ENCODE data around the gene CD52.

Gene CD52

DNA sequence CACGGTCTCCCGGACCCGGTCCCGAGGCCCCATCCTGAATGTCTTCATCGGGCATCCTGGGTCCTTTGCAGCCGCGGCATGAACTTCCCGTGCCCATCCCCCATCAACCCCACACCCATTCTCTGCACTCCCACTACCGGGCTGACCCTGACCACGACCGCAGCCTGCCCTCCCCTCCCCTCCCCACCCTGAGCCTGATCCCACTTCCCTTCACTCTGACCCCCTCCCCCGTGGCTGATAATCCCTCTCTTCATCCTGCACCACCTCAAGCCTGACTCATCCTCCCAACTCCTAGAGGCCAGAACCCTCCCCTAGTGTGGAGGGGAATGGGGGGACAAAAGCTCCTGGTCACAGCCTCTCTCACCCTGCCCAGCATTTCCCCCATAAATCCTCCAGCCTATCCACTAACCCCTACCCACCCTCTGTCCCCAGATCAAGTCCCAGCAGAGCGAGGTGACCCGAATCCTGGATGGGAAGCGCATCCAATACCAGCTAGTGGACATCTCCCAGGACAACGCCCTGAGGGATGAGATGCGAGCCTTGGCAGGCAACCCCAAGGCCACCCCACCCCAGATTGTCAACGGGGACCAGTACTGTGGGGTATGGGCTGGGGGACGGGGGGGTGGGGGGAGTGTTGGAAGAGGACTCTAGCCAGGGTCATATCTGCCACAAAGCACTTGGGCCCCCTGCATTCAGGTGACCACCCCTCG lies 37.3 kb upstream of the CD52 start:
- DNase-seq (ENCODE audit: low spot score), result peak; percentile 76
- TF ChIP-seq CTCF (conservative IDR thresholded peaks at IDR 0.05; ENCODE audit: low read depth), result no peak
- H3K27ac ChIP-seq, result peak overlapping the region; percentile 99
- POLR2A ChIA-PET (ENCODE audit: low non-redundant PET), result no interaction called here
- CTCF ChIA-PET, result interaction anchor here (0.6 to 1.7 kb wide), 3 partner anchors 46 to 75 kb away, joined by 3 to 6 read pairs (median 4); partner anchors contain the start of gene CEP85

GRCh38 chr1:26281091-26281958 lies 36.4 kb upstream of the CD52 start:
- no peak for DNase-seq (ENCODE audit: low spot score)
- CTCF ChIA-PET, result interaction anchor here (0.6 to 1.7 kb wide), 3 partner anchors 47 to 75 kb away, joined by 3 to 6 read pairs (median 4); partner anchors contain the start of gene CEP85
- POLR2A ChIA-PET (ENCODE audit: low non-redundant PET), result no interaction called here
- peak overlapping the region; percentile 99 for H3K27ac ChIP-seq
- TF ChIP-seq CTCF (conservative IDR thresholded peaks at IDR 0.05; ENCODE audit: low read depth), result no peak

- peak overlapping the region; percentile 99 for H3K27ac ChIP-seq
- DNase-seq (ENCODE audit: low spot score), result no peak
- ChIA-PET CTCF (interaction anchor here (1.7 kb wide), 1 partner anchor 48 kb away, joined by 4 read pairs; the partner anchor contains the start of gene CEP85), POLR2A (ENCODE audit: low non-redundant PET) (no interaction called here)
- TF ChIP-seq CTCF (conservative IDR thresholded peaks at IDR 0.05; ENCODE audit: low read depth), result no peak
Observed at GRCh38 chr1:26281971-26282370, 35.8 kb upstream of the CD52 start.

DNA sequence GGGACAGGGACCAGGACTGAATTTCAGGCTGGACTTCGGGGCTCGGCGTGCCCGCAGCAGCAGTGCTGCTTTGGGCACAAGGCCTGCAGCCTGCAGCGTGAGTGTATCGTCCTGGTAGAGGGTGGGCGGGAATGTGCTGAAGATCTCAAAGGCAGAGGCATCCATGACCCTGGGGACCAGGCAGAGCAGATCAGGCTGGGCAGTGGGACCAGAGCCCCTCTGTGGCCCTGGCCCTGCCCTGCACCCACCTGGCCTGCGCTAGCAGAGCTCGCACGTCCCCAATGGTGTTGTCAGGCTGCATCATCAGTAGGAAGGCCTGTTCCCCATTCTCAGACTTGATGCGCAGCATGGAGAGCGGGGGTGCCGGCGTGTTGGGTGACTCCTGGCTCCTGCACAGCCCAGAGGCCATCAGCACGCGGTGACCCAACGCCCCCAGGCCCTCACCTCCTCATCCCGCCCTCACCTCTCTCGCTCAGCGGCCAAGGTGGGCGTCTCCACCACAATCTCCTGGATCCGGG lies 35.3 kb upstream of the CD52 start:
- ChIA-PET CTCF (interaction anchor here (0.6 kb wide), 1 partner anchor 49 kb away, joined by 4 read pairs; no protein-coding TSS in a partner anchor), POLR2A (ENCODE audit: low non-redundant PET) (no interaction called here)
- peak overlapping the region; percentile 99 for H3K27ac ChIP-seq
- DNase-seq (ENCODE audit: low spot score), result no peak
- TF ChIP-seq CTCF (conservative IDR thresholded peaks at IDR 0.05; ENCODE audit: low read depth), result no peak

DNA sequence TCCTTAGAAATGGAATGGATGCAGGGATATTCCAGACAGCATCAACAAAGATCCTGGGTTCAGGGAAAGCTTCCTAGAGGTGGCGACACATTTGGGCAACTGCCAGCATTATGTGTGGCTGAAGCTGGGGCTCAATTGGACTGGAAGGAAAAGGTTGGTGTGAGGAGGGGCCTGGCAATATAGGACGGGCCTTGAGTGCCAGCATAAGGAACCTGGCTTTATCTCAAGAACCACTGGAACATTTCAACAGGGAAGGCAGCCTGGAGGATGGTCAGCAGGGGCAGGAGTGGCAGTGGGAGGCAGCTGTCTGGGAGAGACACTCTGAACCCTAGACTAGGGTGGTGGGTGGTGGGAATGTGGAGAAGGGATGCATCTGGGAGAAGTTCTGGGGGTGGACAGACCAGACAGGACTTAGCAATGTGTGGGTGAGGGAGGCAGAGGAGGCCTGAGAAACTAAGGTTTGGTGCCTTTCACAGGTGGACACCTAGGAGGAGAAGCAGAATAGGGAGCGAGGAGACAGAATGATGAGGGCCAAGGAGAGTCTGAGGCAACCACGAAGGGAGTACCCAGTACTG lies 34.4 kb upstream of the CD52 start:
- H3K27ac ChIP-seq, result peak overlapping the region; percentile 99
- DNase-seq (ENCODE audit: low spot score), result no peak
- TF ChIP-seq CTCF (conservative IDR thresholded peaks at IDR 0.05; ENCODE audit: low read depth), result no peak
- ChIA-PET POLR2A (ENCODE audit: low non-redundant PET) (no interaction called here), CTCF (interaction anchor here (0.9 kb wide), 1 partner anchor 133 kb away, joined by 3 read pairs; no protein-coding TSS in a partner anchor)

All from RWPE1 (cell line).